Femur (tissue), 1 donor: ENCODE results near the gene G6PC2.
"Not testable (repeated sequence)": the region's sequence is repeated elsewhere in the genome, so short reads cannot be mapped to it uniquely, and the experiment has no call there.

Source experiments
- DNase-seq: peaks from one replicate; pipeline ENCODE4 v3.0.0-alpha.2; 2017

Gene G6PC2, protein sequence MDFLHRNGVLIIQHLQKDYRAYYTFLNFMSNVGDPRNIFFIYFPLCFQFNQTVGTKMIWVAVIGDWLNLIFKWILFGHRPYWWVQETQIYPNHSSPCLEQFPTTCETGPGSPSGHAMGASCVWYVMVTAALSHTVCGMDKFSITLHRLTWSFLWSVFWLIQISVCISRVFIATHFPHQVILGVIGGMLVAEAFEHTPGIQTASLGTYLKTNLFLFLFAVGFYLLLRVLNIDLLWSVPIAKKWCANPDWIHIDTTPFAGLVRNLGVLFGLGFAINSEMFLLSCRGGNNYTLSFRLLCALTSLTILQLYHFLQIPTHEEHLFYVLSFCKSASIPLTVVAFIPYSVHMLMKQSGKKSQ

DNA sequence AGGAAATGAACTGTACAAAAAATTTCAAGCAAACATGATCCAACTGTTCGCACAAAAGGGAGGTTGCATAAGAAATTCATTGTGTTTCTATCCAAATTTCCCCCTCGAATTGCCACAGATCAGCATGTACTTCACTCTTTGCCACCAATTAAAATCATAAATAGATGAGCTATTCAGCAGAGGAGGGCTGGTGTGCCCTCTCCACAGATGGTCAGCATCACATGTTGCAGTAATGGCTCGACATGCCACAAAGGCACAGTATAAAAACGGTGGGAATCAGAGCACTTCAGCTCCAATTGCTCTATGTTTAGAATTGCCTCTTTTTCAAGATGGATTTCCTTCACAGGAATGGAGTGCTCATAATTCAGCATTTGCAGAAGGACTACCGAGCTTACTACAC lies at the start of gene G6PC2:
TSS of gene G6PC2 (plus strand) at position 289 of the 400 bp plus-strand sequence. CDS start at position 330, 41 bp downstream.
- no peak for DNase-seq

DNA sequence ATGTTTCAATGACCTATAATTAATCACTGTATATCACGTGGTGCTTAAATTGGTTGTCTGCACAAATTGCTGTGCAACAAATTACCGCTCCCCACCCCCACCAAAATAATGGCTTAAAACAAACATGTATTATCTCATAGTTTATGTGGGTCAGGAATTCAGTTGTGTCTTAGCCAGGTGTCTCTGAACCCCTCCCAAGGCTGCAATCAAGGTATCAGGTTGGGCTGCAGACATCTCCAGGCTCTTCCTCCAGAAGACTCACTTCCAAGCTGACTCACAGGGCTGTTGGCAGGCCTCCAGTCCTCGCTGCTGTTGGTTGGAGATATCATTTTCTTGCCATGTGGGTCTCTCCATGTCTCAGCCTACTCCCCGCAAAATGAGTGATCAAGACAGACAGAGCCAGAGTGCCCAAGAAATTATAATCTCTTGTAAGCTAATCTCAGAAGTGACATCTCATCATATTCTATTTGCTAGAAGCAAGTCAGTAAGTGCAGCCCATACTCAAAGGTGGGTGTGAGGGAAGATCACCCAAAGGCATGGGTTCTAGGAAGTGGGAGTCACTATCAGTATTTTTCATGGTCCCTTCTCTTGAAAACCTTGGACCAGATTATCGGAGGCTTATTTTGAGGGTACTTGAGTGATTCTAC lies 49.3 kb upstream of the G6PC2 start:
- DNase-seq: peak; percentile 51

DNA sequence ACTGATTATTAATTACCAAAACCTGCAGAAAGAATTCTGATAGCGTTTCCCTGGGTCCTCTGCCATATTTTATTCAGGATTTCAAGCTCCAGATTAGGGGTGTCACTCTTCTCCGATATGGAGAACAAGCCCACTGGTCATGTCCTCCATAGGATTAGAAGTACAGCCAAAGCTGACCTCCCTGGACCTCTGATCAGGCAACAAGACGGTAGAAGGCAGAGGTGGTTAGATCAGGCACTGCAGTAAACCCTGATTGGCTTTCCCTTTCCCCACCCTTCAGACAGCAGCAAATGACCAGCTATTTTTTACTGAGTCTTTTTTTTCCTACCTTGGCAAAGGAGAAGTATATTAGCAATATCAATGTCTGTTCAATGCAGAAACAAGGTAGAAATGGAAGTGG lies 48.6 kb upstream of the G6PC2 start:
- no peak for DNase-seq

DNA sequence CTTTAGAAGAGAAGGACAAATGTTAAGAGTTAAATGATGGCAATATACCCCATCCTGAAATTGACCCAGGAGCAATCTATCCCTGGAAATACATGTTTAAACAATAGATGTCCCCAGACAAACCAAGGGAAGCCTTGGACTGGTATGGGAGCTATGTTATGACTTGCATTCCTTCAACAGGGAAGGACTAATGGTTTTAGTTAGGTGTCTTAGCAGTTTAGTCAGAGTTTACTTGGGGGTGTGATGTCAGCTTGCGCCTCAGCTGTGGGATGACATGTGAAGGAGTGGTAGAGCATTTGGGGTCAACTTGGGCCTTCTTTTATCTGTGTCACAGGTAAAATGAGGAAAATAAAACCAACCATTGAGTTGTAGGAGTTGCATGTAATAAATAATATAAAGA lies 47.6 kb upstream of the G6PC2 start:
- DNase-seq: no peak

DNA sequence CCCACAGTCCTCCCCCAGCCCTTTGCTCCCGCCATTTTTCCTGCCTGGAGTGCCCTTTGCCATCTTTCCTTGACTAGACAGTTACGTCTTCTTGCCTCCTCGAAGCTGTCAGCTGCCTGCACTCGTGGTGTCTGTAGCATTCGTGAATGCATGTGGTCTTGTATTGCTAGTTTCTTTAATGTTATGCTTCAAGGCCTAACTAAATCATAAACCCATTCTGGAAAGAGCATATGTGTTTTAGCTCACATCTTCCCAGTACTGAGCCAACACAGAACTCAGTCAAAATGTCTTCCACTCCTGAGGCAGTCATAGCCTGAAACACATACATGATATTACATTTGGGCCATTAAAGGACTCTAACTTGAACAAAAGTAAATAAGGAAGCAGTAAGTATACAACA lies 46.4 kb upstream of the G6PC2 start:
- no peak for DNase-seq

- no peak for DNase-seq
Measured at GRCh38 chr2:168855601-168856000, 45.5 kb upstream of the G6PC2 start.

GRCh38 chr2:168858146-168858545 lies 42.9 kb upstream of the G6PC2 start:
- DNase-seq: no peak

- not testable (repeated sequence) for DNase-seq
Measured at GRCh38 chr2:168867164-168867563, 33.9 kb upstream of the G6PC2 start.

DNA sequence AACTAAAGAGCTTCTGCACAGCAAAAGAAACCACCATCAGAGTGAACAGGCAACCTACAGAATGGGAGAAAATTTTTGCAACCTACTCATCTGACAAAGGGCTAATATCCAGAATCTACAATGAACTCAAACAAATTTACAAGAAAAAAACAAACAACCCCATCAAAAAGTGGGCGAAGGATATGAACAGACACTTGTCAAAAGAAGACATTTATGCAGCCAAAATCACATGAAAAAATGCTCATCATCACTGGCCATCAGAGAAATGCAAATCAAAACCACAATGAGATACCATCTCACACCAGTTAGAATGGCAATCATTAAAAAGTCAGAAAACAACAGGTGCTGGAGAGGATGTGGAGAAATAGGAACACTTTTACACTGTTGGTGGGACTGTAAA lies 30.7 kb upstream of the G6PC2 start:
- DNase-seq: not testable (repeated sequence)

- not testable (repeated sequence) for DNase-seq
Measured at GRCh38 chr2:168870824-168871223, 30.3 kb upstream of the G6PC2 start.

DNA sequence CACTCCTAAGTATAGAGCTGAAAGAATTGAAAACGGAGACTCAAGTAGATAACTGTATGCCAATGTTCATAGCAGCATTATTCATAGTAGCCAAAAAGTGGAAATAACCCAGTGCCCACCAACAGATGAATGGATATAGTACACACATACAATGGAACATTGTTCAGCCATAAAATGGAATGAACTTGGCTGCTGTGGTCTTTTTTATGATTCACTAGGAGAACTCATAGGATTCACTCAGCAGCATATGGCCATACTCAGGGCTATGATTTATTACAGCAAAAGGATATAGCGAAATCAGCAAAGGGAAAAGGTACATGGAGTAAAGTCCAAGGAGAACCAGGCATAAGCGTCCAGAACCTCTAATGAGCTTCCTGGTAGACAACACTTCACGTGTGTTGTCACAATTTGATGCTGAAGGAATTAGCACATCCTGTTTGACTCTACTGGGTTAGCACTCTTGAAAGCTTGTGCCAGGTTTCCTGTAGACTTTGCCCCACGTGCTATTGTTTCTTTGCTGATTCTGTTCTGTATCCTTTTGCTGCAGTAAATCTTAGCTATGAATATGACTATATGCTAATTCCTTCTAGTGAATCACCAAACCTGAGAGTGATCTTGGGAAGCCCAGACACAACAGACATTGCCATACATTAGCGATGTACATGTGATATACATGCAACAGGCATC lies 26.6 kb upstream of the G6PC2 start:
- DNase-seq: no peak

DNA sequence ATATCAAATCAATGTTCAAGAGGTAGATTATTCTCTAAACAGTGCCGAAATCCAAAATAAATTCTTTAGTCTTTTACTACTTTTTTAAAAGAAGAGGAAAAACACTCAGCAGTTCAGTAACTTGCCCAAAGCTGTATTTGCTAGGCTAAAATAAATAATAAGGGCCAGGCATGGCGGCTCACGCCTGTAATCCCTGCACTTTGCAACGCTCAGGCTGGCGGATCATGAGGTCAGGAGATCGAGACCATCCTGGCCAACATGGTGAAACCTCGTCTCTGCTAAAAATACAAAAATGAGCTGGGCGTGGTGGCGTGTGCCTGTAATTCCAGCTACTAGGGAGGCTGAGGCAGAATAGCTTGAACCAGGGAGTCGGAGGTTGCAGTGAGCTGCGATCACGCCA lies 18.9 kb upstream of the G6PC2 start:
- not testable (repeated sequence) for DNase-seq

DNA sequence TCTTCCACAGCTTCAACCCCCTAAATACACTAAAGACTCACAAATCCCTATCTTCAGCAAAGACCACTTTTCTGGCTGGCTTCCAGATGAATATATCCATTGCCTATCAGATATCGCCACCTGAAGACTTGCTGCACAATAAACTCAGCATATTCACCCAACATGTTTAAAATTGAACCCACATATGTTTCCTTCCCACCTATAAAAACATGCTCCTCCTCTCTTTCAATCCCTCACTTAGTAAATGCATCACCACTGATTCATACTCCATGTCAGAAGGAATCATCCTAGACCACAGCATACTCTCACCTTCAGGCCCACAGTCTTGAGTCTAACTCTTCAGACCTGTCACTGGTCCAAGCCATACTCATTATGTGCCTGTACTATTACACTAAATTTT lies 16.1 kb upstream of the G6PC2 start:
- DNase-seq: no peak

GRCh38 chr2:168889635-168890005 lies 11.5 kb upstream of the G6PC2 start:
- no peak for DNase-seq

DNA sequence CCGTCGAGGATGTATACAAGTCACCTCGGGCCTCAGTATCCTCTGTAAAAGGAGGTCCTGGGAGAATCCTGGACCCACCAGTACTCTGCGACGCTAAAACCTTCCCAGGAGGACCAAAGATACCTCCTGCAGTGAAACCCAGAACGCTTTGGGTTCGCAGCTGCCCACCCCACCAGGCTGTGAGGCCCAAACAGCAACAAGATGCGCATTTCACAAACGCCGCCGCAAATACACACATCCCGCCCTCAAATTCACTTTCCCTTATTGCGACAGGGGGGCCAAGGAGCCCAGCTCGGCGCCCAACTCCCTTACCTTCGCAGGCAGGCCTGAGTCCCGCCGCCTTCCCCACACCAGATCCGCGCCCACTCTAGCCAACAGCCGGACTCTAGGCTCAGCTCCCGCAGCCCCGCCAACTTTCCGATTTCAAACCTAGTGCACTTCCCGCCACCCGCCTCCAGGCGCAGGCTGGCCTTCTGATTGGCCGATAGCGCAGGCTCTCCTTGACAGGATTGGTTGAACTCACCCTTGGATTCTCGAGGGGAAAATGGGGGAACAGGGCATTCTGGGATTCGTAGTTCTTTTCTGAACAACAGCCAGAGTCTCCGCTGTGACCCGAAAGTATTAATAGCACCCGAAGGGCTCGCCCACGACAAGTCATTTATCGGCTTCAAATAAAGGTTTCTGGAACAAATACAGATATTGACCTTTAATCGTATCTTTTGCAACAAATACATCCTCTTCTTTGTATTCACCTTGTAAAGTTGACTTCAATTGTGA lies 10.9 kb upstream of the G6PC2 start, which contains the start of gene SPC25:
TSS of gene SPC25 (minus strand) at position 425 of the 777 bp plus-strand sequence. CDS start 911 bp downstream, outside the sequence.
- peak; percentile 95 for DNase-seq

DNA sequence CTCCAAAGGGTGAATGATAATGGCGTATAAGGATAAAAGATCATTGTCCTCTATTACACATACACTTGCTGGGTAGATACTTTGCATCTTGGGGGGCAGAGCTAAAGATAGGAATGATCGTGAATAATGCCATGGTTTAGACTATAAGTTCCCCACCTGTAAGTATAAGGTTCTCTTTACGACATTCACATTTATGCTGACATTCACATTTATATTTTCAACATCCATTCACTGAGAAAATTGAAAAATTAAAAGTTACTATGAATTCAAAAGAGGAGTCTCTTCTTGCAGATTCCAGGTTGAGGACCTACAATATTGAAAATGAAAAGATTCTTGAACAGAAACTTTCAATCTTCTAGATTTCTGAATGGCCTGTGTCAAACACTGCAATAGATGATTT lies 8.8 kb upstream of the G6PC2 start:
- no peak for DNase-seq

DNA sequence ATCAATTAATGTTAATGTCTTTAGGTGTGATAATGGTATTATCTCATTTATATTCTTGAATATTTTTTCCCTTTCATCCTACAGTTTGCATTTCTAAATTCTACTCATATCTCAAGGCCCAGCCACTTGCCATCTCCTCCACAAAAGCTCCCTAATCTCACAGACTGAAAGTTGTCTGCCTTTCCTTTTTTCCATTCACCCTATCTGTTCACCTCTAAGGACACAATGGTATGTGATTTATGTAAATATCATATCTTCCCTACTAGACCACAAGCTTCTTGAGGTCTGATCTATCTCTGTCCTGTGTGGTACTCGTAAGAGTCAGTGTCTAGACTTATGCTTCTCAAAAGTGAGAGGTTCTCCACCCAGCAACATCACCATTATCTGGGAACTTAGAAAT lies 7.0 kb upstream of the G6PC2 start:
- DNase-seq: no peak

DNA sequence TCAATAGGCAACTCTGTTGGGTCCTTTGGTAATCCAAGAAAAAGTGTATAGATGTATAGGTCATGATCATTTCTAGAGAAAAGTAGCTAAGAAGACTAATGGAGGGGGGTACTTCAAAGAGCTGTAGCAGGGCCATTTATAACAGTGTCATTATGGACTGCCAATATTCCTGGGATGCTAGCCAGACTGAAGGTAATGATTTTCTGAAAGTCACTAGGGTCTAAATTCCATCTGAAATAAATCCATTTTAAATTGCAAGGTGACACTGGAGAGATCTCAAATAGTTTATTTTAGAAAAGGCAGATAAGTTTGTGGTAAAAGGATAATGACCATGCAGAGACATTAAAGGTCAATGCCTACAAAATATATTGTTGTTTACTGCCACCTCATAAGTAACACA lies 6.4 kb upstream of the G6PC2 start:
- DNase-seq: no peak

- no peak for DNase-seq
Measured at GRCh38 chr2:168895771-168896170, 5.3 kb upstream of the G6PC2 start.

DNA sequence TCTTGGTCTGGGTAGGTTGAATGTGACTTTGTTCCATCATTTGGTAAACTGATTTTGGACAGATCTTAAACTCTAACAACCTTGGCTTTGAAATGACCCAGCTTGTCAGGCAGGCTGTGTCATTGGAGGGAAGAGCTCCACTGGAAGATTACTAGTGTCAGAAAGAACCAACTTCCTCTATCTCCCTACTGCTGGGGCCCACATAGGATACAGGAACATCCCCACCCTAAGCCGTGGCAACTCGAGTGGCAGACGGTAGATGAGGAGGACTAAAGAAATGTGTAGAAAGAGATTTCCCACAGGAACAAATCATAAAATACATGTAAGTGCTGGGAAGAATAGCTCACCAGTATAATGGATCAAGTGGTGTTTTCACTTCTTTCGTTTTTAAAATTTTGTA lies 4.3 kb upstream of the G6PC2 start:
- DNase-seq: no peak

GRCh38 chr2:168897449-168897848 lies 3.6 kb upstream of the G6PC2 start:
- no peak for DNase-seq

GRCh38 chr2:168903888-168904287 lies 2.8 kb downstream of the G6PC2 start:
- no peak for DNase-seq

- no peak for DNase-seq
Measured at GRCh38 chr2:168904358-168904757, 3.3 kb downstream of the G6PC2 start.
